ENCODE data around the gene HSPB2.
A peak's percentile ranks its signal among the peaks of the same experiment; 100 is the strongest.
"Not testable (repeated sequence)": the region's sequence is repeated elsewhere in the genome, so short reads cannot be mapped to it uniquely, and the experiment has no call there.

HSPB2 gene

DNA sequence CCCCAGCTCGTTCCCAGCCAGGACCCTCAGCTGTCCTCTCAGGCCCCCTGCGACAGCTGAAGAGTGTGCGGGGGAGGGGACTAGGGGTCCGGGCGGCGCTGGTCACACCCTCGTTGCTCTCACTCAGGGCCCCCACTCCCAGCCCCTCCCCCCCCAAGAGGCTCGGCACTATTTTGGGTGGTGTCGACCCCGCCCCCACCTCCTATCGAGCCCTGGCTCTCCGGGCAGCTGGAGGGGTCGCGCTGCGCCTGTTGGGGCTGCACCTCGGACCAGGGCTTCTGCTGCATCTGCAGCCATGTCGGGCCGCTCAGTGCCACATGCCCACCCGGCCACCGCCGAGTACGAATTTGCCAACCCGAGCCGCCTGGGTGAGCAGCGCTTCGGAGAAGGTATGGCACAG lies at the start of gene HSPB2:
Gene HSPB2 (plus strand): TSS at position 200 of the 400 bp plus-strand sequence. CDS start 96 bp downstream, at position 296.
- DNase-seq (ENCODE audit: low spot score): no peak

DNA sequence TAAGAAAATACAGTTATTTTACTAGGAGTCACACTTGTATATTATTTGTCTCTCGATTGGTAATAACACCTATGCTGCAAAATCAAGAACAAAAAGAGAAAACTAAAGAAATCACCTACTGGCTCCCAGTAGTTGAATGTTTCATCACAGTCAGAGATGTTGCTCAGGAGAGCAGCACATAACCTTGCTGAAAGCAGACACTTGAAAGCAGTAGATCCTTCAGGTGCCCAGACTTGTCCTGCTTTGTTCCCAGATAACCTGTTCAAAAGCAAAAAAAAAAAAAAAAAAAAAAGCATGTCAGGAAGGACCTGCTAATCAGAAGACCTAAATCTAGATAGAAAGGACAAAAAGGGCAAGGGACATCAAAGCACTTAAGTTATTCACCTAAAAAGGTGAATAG lies 42.4 kb upstream of the HSPB2 start:
- DNase-seq (ENCODE audit: low spot score): no peak

- no peak for DNase-seq (ENCODE audit: low spot score)
Observed at GRCh38 chr11:111870522-111870885, 42.0 kb upstream of the HSPB2 start.

GRCh38 chr11:111870886-111871692 lies 41.4 kb upstream of the HSPB2 start, which contains the start of gene ALG9:
Gene ALG9, minus strand, starts transcription at chr11:111871581. Its CDS starts 99 bp downstream, at chr11:111871482.
- peak; percentile 84 for DNase-seq (ENCODE audit: low spot score)

DNA sequence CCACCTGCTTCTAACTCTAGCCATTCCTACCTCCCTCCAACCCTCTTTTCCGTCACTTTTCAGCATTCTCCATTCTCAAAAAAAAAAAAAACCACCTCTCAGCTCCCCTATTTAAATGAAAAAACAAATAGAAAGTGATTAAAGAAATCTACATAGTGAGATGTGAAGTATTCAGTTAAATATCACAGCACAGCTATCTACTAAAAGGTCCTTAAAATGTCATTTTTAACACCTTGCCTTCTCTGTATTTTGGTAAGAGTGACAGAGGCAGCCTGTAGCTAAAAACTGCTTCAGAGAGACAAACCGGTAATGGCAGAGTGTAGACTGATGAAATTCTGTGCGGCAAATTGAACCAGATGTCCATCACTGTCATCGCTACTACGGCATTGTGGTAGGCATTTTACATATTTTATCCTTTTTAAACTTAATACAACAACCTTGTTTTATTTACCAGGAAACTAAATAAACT lies 40.8 kb upstream of the HSPB2 start:
- DNase-seq (ENCODE audit: low spot score): no peak

DNA sequence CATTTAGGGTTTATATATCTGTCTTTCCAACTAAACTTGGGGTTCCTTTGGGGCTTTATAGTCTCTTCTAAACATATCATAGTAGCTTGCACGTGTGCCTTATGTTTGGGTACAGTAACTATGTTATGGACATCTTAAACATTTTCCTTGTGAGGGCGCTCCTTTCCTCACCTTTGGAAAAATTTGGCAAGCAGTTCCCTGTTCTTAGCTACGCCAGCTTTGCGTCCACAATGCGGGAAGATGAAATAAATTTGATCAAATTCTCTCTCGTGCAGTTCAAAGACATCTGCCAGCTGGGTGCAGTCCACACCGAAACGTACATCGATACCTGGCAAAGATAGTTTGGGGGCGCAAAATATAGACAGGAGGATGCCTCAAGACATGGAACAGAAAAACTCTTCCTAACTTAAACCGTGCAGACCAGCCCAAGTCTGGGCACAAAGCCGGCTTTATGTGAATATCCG lies 34.1 kb upstream of the HSPB2 start:
- no peak for DNase-seq (ENCODE audit: low spot score)

DNA sequence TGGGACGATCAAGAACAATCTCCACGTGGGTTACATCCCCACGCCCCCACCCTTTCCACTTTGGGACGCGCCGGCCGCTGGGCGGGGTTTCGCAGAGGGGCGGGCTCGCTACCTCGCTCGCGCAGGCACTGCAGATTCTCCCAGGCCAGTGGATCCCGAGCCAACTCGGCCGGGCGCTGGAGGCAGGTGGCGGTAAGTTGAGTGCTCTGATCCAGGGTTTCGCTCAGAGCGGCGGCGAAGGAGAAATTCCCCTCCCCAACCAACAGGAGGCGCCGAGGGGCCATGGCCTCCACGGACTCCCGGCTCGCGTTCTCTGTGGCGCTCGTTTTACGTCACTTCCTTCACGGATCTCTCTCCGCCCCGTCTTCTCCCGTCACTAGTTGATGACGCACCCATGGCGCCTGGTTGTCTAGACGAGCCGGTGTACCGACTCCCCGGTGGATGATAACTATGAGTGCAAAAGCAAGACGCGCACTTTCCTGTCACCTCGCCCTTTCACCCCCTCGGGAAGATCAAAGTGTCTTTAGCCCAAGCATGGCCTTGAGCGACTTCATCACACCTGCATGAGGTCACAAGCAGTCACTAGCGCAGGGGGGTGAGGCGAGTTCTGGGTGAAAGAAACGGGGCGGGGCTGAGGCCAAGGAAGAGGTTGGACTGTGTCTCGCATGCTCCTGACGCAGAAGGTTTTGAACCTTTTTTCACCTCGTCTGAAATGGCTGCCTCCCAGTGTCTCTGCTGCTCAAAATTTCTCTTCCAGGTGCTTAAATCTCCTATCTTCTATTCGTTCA lies 33.5 kb upstream of the HSPB2 start, which contains the start of the genes CFAP68 and FDXACB1:
Gene CFAP68 (plus strand): TSS at position 693 of the 788 bp plus-strand sequence. CDS start 20 bp downstream, at position 713.
Gene FDXACB1 (minus strand): TSS at position 317 of the 788 bp plus-strand sequence. CDS start 33 bp downstream, at position 284.
- peak; percentile 98 for DNase-seq (ENCODE audit: low spot score)

DNA sequence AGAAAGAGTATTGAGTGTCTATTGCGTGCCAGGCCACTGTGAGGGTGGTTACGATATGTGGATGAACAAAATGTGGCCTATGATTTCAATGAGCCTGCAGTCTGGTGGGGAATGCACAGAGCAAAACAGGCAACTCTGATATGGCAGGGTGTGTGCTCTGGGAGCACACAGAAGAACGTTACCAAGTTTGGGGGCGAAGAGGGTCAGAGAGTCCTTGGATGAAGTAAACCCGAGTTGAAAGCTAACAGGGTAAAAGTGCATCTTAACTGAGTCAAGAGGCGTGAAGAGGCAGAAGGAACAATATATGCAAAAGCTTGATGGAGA lies 32.9 kb upstream of the HSPB2 start:
- DNase-seq (ENCODE audit: low spot score): no peak

GRCh38 chr11:111882202-111882601 lies 30.3 kb upstream of the HSPB2 start:
- DNase-seq (ENCODE audit: low spot score): no peak

GRCh38 chr11:111885053-111885452 lies 27.5 kb upstream of the HSPB2 start:
- DNase-seq (ENCODE audit: low spot score): not testable (repeated sequence)

- no peak for DNase-seq (ENCODE audit: low spot score)
Observed at GRCh38 chr11:111886032-111886431, 26.5 kb upstream of the HSPB2 start.

GRCh38 chr11:111886844-111887243 lies 25.7 kb upstream of the HSPB2 start:
- no peak for DNase-seq (ENCODE audit: low spot score)

DNA sequence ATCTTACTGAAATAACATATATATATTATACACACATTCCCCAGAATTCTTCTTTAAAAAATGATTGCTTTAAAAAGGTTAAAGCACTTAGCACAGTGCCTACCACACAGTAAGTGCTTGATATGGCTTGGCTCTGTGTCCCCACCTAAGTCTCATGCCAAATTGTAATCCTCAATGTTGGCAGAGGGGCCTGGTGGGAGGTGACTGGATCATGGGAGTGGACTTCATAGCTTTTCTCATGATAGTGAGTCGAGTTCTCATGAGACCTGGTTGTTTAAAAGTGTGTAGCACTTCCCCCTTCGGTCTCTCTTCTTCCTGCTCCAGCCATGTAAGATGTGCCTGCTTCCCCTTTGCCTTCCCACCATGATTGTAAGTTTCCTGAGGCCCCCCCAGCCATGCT lies 7.1 kb upstream of the HSPB2 start:
- no peak for DNase-seq (ENCODE audit: low spot score)

GRCh38 chr11:111906680-111907079 lies 5.9 kb upstream of the HSPB2 start:
- DNase-seq (ENCODE audit: low spot score): no peak

DNA sequence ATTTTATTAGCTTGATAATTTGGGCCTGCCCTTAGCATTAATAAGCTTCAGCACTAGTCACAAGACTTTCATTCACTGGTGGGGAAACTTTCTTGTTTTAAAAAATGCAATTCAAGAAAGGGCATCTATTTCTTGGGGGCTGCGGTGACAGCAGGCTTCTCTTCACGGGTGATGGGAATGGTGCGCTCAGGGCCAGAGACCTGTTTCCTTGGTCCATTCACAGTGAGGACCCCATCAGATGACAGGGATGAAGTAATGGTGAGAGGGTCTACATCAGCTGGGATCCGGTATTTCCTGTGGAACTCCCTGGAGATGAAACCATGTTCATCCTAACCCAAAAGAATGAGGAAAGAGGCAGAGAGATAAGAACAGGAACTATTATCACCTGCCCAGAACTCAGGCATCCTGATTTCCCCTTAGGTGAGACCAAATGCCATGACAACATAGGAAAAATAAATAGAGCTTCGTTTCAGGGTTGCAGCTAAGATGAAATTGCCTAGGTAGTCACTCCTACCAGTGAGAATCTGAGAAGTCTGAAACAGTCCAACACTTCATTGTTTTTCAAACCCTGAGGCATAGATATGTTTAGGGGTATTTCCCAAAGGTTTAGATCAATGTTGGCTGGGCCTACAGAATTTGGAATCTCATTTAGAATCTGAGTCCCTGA lies 3.8 kb upstream of the HSPB2 start:
- no peak for DNase-seq (ENCODE audit: low spot score)

DNA sequence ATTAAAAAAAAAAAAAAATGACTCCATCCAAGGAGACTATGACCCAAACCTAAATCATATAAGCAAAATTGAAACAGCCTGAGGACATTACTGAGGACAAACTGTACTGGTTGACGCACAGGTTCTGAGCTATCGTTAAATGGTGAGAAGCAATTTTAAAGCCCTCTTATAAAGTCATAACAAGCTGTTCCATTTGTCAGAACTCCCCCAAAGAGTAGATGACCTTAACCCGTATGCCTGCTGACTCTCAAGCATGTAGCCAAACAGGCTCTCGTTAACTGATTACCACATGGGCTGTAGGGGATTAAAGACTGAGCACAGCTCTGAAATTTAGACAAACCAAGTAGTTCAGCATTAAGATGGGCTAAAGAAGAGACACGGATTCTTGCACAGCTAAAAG lies 3.2 kb upstream of the HSPB2 start:
- no peak for DNase-seq (ENCODE audit: low spot score)

- no peak for DNase-seq (ENCODE audit: low spot score)
Observed at GRCh38 chr11:111910676-111911562, 1.6 kb upstream of the HSPB2 start.

- peak; percentile 99 for DNase-seq (ENCODE audit: low spot score)
Observed at GRCh38 chr11:111911563-111912401, 752 bp upstream of the HSPB2 start, which contains the start of gene CRYAB. Gene CRYAB, minus strand, starts transcription at chr11:111911770. Its CDS starts 46 bp downstream, at chr11:111911724.

DNA sequence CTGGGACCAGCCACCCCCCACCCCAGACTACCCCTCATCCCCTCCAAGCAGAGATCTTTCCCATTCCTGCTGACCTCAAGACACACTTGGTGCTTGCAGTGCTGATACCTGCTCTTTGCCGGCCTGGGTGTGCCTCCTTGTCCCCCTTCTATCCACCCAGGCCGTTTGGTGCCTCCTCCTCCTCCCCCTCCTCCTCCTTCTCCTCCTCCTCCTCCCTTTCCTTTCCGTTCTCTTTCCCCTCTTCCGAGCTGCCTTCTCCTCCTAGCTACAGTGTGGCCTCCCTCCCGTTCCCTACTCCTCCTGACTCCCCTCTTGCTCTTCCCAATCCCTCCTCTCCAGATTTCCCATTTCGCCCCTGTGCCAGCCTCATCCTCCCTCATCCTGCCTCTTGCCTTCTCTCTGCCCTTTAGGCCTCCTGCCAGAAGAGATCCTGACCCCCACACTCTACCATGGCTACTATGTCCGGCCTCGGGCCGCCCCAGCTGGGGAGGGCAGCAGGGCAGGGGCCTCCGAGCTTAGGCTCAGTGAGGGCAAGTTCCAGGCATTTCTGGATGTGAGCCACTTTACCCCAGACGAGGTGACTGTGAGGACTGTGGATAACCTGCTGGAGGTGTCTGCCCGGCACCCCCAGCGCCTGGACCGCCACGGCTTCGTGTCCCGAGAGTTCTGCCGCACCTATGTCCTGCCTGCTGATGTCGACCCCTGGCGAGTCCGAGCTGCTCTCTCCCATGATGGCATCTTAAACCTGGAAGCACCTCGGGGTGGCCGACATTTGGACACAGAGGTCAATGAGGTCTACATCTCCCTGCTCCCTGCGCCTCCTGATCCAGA lies 712 bp downstream of the HSPB2 start:
- DNase-seq (ENCODE audit: low spot score): peak; percentile 42

All from kidney tubule cell (primary cell).